GM12878 (cell line): Measurements from ENCODE around the gene UBR2.
"Not testable (repeated sequence)": the region's sequence is repeated elsewhere in the genome, so short reads cannot be mapped to it uniquely, and the experiment has no call there.

Source experiments
- BCL11A ChIP-seq: IDR thresholded peaks from 2 replicates; pipeline ENCODE4 v1.6.1; 2011; ENCODE audit warnings: low read depth, low read length
- CEBPB ChIP-seq, 2 experiments: fragments of 150-350 bp in 1 of 2; IDR thresholded peaks; 2 replicates each; pipeline ENCODE4 v1.6.1; 2012 to 2014; ENCODE audit warnings: low read depth in 2 of 2, low read length in 2 of 2, borderline replicate concordance in 1 of 2, inconsistent platforms in 1 of 2
- CTCF ChIP-seq, 3 experiments: IDR thresholded peaks in 2 of 3; conservative IDR thresholded peaks in 1 of 3; 2 replicates each; pipeline ENCODE4 v1.5.1; 2011; ENCODE audit warnings: low read depth in 3 of 3, low read length in 3 of 3, mild to moderate bottlenecking in 3 of 3, control low read depth in 2 of 3, moderate library complexity in 2 of 3, inconsistent platforms in 1 of 3, mixed read lengths in 1 of 3; ENCODE audit not compliant: control insufficient read depth in 2 of 3, insufficient read depth in 1 of 3; ENCODE audit errors: extremely low read depth in 1 of 3
- EP300 ChIP-seq, 2 experiments: fragments of 150-350 bp in 1 of 2; IDR thresholded peaks; 2 replicates each; pipeline ENCODE4 v1.6.1; 2011 to 2012; ENCODE audit warnings: low read depth in 2 of 2, low read length in 2 of 2, borderline replicate concordance in 1 of 2, improper control_type of control experiment in 1 of 2, inconsistent platforms in 1 of 2; ENCODE audit not compliant: control insufficient read depth in 1 of 2
- POLR2A ChIP-seq: IDR thresholded peaks from 2 replicates; pipeline ENCODE4 v1.6.1; 2011; ENCODE audit warnings: low read depth, mild to moderate bottlenecking, low read length
- TAF1 ChIP-seq: IDR thresholded peaks from 2 replicates; pipeline ENCODE4 v1.6.1; 2011; ENCODE audit warnings: mild to moderate bottlenecking, low read depth, low read length, borderline replicate concordance
- TF ChIP-seq, protein P1 (sequence below): fragments of 450-650 bp; formaldehyde crosslinking; IDR thresholded peaks from 2 replicates; pipeline ENCODE4 v1.4.0; 2020; ENCODE audit warnings: mild to moderate bottlenecking, moderate library complexity

DNA sequence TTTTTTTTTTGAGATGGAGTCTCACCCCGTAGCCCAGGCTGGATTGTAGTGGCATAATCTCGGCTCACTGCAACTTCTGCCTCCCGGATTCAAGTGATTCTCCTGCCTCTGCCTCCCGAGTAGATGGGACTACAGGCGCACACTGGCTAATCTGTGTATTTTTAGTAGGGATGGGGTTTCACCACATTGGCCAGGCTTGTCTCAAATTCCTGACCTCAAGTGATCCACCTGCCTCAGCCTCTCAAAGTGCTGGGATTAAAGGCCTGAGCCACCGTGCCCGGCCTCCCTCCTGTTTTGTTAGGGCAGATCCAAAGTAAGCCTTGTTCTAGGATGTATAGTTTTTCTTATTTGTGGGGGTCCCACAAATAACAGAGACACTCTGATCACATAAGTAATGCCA is 12.7 kb downstream of the UBR2 start:
- not testable (repeated sequence) for TF ChIP-seq EP300 (IDR thresholded peaks at IDR 0.05; ENCODE audit: borderline replicate concordance in 1 of 2, control insufficient read depth in 1 of 2, low read depth in 2 of 2, low read length in 2 of 2); CTCF (IDR thresholded peaks at IDR 0.05 in 2 of 3, conservative IDR thresholded peaks at IDR 0.05 in 1 of 3; ENCODE audit: control insufficient read depth in 2 of 3, extremely low read depth in 1 of 3, insufficient read depth in 1 of 3, low read depth in 3 of 3, low read length in 3 of 3); CEBPB (IDR thresholded peaks at IDR 0.05; ENCODE audit: borderline replicate concordance in 1 of 2, low read depth in 2 of 2, low read length in 2 of 2); POLR2A; TAF1; BCL11A
- TF ChIP-seq, protein P1, sequence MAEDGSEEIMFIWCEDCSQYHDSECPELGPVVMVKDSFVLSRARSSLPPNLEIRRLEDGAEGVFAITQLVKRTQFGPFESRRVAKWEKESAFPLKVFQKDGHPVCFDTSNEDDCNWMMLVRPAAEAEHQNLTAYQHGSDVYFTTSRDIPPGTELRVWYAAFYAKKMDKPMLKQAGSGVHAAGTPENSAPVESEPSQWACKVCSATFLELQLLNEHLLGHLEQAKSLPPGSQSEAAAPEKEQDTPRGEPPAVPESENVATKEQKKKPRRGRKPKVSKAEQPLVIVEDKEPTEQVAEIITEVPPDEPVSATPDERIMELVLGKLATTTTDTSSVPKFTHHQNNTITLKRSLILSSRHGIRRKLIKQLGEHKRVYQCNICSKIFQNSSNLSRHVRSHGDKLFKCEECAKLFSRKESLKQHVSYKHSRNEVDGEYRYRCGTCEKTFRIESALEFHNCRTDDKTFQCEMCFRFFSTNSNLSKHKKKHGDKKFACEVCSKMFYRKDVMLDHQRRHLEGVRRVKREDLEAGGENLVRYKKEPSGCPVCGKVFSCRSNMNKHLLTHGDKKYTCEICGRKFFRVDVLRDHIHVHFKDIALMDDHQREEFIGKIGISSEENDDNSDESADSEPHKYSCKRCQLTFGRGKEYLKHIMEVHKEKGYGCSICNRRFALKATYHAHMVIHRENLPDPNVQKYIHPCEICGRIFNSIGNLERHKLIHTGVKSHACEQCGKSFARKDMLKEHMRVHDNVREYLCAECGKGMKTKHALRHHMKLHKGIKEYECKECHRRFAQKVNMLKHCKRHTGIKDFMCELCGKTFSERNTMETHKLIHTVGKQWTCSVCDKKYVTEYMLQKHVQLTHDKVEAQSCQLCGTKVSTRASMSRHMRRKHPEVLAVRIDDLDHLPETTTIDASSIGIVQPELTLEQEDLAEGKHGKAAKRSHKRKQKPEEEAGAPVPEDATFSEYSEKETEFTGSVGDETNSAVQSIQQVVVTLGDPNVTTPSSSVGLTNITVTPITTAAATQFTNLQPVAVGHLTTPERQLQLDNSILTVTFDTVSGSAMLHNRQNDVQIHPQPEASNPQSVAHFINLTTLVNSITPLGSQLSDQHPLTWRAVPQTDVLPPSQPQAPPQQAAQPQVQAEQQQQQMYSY: not testable (repeated sequence)
